AG10803 (cell line): ENCODE measurements around the gene KRTAP9-1.
A peak's percentile ranks its signal among the peaks of the same experiment; 100 is the strongest.

Experiments used
- DNase-seq: peaks from one replicate; pipeline ENCODE4 v3.0.0; 2010; ENCODE audit warnings: low read depth
- H3K4me3 ChIP-seq: 2 replicates; pipeline ENCODE4 v1.5.1; 2011; ENCODE audit warnings: mild to moderate bottlenecking, low read length, control low read depth
- TF ChIP-seq, protein P1 (sequence below): conservative IDR thresholded peaks from 2 replicates; pipeline ENCODE4 v1.5.1; 2011; ENCODE audit warnings: mild to moderate bottlenecking, low read length, control low read depth, inconsistent platforms

The KRTAP9-1 gene

DNA sequence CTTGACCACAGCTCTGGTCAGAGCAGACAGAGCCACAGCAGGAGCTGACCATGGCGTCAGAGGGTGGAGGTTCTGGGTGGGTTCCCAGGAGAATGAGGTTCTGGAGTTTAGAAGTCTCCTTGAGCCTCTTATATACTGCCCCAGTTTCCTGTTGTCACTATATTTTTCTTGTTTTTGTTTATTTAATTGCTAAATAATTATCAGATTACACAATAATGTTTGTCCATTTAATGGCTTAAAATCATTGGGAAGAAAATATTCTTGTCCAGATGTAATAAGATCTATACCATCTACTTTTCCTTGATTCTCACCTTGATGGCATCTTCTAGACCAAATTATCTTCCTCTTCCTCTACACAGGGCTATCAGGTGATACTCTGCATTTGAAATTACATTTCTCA, 21.6 kb upstream of the KRTAP9-1 start, which contains the start of gene KRTAP4-3:
Gene KRTAP4-3, minus strand, starts transcription at position 101 of the 400 bp plus-strand sequence. Its CDS starts 49 bp downstream, at position 52.
- TF ChIP-seq, protein P1, sequence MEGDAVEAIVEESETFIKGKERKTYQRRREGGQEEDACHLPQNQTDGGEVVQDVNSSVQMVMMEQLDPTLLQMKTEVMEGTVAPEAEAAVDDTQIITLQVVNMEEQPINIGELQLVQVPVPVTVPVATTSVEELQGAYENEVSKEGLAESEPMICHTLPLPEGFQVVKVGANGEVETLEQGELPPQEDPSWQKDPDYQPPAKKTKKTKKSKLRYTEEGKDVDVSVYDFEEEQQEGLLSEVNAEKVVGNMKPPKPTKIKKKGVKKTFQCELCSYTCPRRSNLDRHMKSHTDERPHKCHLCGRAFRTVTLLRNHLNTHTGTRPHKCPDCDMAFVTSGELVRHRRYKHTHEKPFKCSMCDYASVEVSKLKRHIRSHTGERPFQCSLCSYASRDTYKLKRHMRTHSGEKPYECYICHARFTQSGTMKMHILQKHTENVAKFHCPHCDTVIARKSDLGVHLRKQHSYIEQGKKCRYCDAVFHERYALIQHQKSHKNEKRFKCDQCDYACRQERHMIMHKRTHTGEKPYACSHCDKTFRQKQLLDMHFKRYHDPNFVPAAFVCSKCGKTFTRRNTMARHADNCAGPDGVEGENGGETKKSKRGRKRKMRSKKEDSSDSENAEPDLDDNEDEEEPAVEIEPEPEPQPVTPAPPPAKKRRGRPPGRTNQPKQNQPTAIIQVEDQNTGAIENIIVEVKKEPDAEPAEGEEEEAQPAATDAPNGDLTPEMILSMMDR = no peak
- H3K4me3 ChIP-seq = no peak within 1 kb of the TSS
- DNase-seq = no peak

DNA sequence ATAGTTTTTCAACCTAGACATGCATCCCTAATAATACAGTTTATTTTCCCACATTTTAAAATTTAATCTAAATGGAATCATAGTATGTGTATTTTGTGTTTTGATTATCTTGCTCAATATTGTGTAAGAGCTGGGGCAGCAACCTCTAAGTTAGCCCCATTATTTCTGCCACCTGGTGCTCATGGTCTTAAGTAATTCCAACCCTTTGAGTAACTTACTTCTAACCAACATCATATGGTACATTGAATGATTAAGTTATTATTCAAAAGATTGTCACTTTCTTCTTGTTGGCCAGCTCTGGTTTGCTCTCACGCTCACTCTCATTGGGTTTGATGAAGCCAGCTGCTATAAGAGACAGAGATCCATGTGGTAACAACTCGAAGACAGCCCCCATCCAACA, 17.8 kb upstream of the KRTAP9-1 start:
- peak; percentile 91 for DNase-seq
- TF ChIP-seq, protein P1 = no peak
- no peak overlapping the region for H3K4me3 ChIP-seq

DNA sequence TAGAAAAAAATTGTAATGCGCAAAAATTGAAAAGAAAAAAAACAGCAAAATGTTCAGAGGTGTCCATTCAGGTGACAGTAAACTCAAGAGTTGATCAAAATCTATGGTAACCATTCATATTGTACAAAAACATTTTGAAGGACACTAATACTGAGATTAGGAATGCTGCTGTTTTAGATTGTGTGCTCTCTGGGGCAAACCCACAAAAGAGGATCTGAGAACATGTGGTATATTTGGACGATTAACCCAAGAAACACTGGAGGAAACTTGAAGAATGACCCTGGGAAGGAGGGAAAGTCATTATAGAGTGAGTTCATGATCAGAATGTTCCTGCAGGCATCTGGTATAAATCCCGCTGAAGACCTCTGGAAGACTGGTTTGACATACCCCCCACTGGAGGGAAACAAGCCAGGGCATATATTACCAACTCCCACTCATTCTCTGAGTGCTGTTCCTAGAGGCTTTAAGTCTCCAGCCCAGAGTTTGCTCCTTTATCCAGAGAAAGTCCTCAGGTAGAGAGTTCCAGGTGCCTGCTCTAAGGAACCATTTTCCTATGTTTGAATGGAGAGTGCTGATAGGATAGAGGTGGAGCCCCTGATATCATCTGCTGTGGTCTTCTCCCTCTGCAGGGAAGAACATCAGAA, 12.8 kb upstream of the KRTAP9-1 start:
- H3K4me3 ChIP-seq = no peak overlapping the region
- TF ChIP-seq, protein P1 = no peak
- DNase-seq = no peak

DNA sequence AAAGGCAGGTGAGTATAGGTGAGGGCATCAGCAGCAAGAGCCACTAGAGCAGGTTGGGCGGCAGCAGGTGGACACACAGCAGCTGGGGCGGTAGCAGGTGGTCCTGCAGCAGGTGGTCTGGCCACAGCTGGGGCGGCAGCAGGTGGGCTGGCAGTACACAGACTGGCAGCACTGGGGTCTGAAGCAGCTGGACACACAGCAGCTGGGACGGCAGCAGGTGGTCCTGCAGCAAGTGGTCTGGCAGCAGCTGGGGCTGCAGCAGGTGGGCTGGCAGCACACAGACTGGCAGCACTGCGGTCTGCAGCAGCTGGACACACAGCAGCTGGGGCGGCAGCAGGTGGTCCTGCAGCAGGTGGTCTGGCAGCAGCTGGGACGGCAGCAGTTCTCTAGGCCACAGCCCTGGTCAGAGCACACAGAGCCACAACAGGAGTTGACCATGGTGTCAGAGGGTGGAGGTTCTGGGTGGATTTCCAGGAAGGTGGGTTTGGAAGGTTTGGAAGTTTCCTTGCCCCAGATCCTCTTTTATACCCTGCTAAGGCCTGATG, 11.9 kb upstream of the KRTAP9-1 start, which contains the start of gene KRTAP4-2:
Gene KRTAP4-2, minus strand, starts transcription at position 495 of the 545 bp plus-strand sequence. Its CDS starts 57 bp downstream, at position 438.
- TF ChIP-seq, protein P1 = no peak
- DNase-seq = no peak
- no peak within 1 kb of the TSS for H3K4me3 ChIP-seq

DNA sequence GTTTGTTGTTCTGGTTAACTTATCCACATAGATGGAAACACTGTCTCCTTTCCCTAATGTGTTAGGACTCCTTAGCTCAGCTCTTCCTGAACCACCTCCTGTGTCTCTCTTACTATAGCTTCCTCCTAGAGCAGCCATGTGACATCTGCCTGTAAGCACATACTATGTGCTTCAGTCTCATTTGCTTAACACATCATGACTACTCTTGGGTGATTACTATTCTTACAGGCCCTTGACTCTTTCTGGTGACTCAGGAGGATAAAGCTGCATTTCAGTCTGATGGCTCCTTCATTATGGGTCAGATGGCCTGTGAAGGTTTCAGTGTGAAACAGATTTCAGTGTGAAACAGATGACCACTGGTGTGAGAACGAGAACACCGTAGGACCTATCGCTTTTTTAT, 11.3 kb upstream of the KRTAP9-1 start:
- no peak overlapping the region for H3K4me3 ChIP-seq
- TF ChIP-seq, protein P1 = no peak
- DNase-seq = peak; percentile 46

DNA sequence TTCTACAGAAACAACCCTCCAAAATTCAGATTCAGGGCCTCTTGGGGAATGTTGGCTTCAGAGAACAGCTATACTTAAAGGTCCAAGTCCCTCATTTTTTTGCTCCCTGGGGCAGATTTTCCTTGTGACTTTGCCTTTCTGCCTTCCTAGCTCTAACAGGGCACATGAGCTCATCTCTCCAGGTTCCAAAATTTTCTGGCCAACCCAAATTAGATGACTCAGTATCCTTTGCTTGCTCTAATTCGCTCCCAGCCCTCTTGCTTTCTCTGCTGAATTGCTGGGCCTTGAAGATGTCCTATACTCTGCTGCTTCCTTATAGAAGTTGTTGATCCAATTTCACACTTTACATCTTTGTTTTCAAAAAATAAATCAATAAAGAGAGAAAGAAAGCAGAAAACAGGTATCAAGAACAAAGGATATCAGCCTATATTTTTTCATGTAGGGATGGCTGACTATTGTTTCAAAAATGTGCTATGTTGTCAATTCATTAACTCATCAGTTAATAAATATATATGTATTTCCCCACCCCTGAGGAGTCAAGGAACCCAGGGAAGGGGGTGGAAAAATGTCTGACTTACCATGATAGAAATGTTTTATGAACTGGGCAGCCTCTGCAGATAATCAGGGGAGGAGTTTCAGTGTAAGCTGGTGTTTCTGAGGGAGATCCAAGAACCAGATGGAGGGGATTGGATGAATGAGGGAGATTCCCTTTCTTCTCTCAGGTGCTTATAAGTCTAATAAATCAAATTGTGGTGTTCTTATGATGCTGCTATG, 10.7 kb upstream of the KRTAP9-1 start:
- no peak overlapping the region for H3K4me3 ChIP-seq
- TF ChIP-seq, protein P1 = no peak
- peak; percentile 58 for DNase-seq

DNA sequence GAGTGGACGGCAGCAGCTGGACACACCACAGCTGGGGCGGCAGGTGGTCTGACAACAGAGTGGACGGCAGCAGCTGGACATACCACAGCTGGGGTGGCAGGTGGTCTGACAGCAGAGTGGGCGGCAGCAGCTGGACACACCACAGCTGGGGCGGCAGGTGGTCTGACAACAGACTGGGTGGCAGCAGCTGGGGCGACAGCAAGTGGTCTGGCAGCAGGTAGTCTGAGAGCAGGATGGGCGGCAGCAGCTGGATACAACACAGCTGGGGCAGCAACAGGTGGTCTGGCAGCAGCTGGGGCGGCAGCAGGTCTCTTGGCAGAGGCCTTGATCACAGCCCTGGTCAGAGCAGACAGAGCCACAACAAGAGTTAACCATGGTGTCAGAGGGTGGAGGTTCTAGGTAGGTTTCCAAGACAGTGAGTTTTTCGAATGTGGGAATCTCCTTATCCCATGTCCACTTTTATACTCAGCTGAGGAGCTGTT, 5.2 kb upstream of the KRTAP9-1 start, which contains the start of gene KRTAP4-1:
Gene KRTAP4-1, minus strand, starts transcription at position 432 of the 482 bp plus-strand sequence. Its CDS starts 57 bp downstream, at position 375.
- TF ChIP-seq, protein P1 = no peak
- H3K4me3 ChIP-seq = no peak within 1 kb of the TSS
- DNase-seq = no peak
